NCI-H146 treated with DMSO at 0.1 percent for 48 hours (cell line): ENCODE measurements around the gene SGCD.

ENCODE experiments used
- DNase-seq: peaks from one replicate; lab custom pipeline; 2025; ENCODE audit not compliant: unreplicated experiment; lab: John Stamatoyannopoulos, UW

SGCD gene

DNA sequence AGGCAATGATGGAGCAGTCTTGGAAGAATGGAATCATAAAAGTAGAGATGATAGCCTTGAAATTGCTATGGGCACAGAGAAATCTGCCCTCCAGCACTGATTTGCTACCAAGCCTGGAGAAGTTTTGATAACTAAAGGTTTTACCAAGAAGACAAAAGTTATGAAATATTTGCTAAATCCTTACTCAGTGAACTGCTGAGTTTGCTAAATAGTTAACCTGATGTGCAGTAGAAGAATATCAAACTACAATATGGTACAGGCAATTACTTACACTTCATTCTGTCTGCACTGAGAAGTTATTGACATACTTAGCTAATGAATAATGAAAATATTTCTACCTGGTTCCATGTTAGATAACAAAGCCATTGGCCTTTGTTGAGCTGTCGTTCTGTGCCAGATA is 124.5 kb downstream of the SGCD start:
- no peak for DNase-seq

DNA sequence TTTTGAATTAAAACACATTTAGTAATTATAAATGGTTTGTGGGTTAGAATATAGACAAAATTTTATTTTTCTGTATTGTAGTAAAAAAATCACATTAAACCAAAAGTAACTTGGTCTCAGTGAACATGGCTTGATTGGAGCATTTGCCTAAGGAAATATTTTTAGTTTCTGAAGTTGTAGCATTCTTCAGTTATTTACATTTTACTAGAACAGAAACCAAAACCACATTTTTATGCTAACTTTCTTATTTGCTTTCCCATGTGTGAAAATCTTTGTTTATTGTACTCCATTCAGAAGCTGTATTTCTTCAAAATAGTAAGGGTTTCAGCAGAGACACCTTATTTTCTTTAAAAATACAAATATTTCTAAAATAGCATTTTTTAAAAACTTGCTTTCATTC is 129.9 kb downstream of the SGCD start:
- DNase-seq = no peak

GRCh38 chr5:156459812-156460385 is 132.9 kb downstream of the SGCD start:
- no peak for DNase-seq

GRCh38 chr5:156460471-156460870 is 133.5 kb downstream of the SGCD start:
- no peak for DNase-seq

DNA sequence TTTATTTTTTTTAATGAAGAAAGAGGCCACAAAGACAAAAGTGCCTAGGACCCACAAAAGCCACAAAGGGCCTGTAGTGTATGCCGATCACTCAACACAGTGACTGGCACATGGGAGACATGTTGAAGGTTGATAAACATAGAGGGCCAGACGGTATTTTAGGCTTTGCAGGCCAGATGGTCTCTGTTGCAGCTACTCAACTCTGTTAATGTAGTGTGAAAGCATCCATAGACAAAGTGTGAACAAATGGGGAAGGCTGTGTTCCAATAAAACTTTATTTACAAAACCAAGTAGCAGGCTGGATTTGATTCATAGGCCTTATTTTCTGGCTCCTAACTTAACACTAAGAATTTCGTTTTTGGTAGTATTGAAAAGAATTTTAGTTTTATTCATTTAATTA is 139.9 kb downstream of the SGCD start:
- no peak for DNase-seq

DNA sequence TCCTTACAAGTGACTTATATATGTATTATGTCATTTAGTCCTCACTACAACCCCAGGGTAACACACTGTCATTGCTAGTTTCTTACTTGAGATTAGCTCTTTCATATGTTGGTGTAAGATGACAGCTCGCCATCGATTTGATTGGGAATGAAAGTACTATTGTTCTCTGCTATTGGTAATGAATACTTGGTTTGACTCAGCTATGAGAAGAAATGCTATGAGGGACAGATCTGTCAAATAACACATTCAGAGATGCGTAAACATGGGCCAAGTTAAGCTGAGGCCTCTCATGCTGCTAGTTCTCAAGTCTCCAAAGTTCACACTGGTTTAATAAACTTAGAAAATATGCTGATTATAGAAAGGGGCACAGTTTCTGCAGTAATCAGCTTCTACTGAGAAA is 142.7 kb downstream of the SGCD start:
- DNase-seq = no peak

- no peak for DNase-seq
Observed at GRCh38 chr5:156471893-156472292, 144.9 kb downstream of the SGCD start.

DNA sequence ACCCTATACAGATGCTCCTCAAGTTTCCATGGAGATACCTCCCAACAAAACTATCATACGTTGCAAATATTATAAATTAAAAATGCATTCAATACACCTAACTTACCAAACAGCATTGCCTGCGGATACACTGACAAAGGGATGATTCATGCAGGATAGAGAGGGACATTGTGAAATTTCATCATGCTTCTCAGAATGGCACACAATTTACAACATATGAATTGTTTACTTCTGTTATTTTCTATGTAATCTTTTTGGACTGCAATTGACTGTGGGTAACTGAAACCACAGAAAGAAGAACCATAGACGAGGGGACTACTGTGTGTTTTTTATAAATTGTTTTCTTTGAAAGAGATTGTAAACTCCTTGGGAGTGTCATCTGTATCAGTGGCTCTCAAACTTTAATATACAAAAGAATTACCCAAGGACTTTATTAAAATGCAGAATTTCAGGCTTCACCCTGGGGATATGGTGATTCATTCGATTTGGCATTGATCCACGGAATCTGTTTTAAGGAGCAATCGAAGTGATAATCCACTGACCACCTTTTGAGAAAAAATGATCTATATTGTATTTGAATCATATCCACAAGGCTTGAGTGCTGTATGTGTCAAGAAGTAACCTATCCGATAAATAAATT is 146.4 kb downstream of the SGCD start:
- DNase-seq = no peak

- no peak for DNase-seq
Observed at GRCh38 chr5:156474251-156474650, 147.3 kb downstream of the SGCD start.

DNA sequence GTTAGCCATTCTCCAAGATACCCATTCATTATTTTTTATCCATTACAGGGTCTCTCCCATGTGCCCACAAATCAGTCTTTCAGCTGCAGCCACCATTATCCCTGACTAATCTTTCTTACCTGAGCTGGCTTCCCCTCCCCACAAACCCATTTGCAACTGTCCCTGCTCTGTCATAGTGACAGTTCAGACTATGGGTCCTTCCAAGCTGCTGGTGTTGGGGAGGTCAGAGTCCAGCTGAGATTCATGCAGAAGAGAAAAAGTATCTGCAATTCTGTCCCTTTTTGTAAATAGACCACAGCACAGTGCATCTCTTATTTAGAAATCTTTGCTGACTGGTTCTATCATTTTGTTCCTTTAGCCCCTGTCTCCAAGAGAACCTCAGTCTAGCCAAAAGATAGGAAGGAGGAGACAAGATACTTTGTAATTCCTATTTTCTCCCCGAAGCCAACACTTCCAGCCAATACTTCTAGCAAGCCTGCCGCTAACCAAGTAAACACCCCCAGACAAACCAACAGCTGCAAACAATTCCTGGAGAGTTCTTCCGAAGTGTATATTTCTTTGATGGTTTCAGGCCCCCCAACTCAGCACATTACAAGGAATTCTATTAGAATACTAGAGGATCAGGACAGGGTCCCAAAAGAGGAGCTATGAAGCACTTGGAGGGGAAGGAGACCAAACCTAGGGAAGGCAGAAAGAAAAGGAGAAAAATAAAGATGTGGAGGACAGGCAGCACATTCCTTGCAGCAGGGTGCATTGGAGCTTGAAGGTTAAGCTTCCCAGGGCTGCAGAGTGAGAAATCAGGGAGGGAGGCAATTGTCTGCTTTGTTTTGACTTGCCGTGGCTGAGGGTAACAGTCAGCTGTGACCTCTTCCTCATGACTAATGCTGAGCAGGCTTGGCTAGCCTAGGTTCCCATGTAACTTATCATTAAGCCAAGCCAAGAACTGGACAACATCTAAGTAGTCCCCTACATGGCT is 148.5 kb downstream of the SGCD start:
- DNase-seq = no peak

DNA sequence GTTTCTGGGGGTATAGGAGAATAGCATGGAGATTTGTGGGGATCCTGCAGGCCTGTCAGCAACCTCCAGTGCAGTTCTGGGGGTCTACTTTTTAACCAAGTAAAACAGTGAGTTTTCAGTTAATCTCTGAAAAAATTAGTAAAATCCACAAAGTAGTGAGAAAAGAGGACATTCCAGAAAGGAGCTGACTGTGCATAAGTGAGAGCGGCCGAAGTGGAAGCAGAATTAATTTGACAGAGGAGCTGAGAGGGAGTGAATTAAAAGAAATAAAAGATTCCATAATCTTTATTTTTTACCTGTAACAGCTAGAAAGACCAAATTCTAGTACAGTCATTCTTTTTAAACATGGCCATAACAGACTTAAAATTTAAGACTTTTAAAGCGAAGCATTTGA is 149.2 kb downstream of the SGCD start:
- DNase-seq = no peak

GRCh38 chr5:156476678-156477077 is 149.7 kb downstream of the SGCD start:
- DNase-seq = no peak

GRCh38 chr5:156477196-156477595 is 150.2 kb downstream of the SGCD start:
- DNase-seq = no peak

DNA sequence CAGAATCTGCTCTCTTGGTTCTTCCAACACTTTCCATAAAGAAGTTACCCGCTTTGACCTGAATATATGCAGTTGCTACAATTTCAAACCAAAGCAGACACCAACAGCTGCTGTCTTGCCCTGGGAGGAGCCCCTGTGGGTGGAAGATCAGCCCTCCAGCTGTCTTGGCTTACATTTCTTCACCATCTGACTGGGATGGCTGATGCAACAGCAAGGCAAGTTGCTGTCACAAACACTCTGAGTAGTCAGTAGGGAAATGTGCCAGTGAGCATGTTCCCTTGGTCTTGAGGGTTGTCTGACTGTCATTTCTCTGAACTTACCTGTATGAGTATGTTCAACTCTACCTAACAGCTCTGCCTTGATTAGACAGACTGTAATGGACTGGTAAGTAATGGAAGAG is 152.9 kb downstream of the SGCD start:
- no peak for DNase-seq

- no peak for DNase-seq
Observed at GRCh38 chr5:156481741-156482140, 154.8 kb downstream of the SGCD start.

DNA sequence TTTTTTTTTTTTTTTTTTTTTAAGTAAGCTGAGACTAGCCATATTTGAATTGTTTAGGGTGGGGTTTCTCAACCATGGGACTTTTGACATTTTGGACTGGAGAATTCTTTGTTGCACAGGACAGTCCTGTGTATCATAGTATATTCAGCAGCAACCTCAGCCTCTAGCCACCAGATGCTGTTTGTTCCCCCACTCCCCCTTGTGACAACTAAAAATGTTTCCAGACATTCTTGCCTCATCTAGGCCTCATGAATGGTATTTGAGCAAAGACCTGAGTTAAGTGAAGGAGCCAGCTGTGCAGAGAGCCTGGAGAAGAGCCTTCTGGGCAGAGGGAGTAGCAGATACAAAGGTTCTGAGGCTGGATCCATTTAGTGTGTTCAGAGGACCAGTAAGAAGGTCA is 155.9 kb downstream of the SGCD start:
- DNase-seq = no peak

- no peak for DNase-seq
Observed at GRCh38 chr5:156486394-156487238, 159.7 kb downstream of the SGCD start.

- DNase-seq = no peak
Observed at GRCh38 chr5:156491766-156492165, 164.8 kb downstream of the SGCD start.

GRCh38 chr5:156496291-156496690 is 169.3 kb downstream of the SGCD start:
- no peak for DNase-seq

DNA sequence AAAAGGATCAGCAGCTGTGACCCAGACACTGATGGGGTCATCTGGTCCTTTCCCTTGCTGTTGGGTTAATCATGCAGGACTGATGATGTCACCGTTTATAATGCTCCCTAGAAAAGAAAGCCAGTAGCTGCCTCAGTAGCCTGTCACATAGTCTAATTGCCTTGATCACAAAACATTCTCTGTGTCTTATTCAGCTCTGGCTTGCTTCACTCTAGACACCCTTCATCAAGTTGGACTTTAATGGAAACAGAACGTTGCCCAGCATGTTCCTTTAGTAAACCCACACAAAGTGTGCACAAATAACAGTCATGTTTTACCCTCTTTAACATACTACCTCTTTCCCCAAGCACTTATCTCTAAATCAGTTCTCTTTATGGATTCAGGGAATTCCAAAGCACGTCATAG is 170.8 kb downstream of the SGCD start:
- DNase-seq = no peak
